H7 (cell line): ENCODE data around the gene PRKACG. TPM values are rescaled to one million over a fixed set of nuclear protein-coding genes. Genes with fewer than 3 reads are reported as not detected.

ENCODE experiments used
- DNase-seq: peaks from one replicate; pipeline ENCODE4 v3.0.0; 2012
- H3K27me3 ChIP-seq: 2 replicates; pipeline ENCODE4 v1.6.0; 2011; ENCODE audit warnings: mild to moderate bottlenecking, low read length; ENCODE audit not compliant: control insufficient read depth, insufficient read depth
- H3K36me3 ChIP-seq: replicated peaks from 2 replicates; pipeline ENCODE4 v1.5.1; 2011; ENCODE audit warnings: low read length; ENCODE audit not compliant: control insufficient read depth, insufficient read depth
- H3K4me3 ChIP-seq: 2 replicates; pipeline ENCODE4 v1.5.1; 2011; ENCODE audit warnings: low read depth, mild to moderate bottlenecking, control low read depth, low read length, moderate library complexity; ENCODE audit not compliant: insufficient read depth
- total RNA-seq: library from RNA; depleted of rRNA; stranded (reverse); fragments of >200 nt; shearing (Covaris generic); gene quantifications from 2 replicates; pipeline ENCODE4 v1.2.3, GENCODE V29; 2014

Gene PRKACG
- total RNA-seq, 1 experiment from 2014 or later, result not detected

DNA sequence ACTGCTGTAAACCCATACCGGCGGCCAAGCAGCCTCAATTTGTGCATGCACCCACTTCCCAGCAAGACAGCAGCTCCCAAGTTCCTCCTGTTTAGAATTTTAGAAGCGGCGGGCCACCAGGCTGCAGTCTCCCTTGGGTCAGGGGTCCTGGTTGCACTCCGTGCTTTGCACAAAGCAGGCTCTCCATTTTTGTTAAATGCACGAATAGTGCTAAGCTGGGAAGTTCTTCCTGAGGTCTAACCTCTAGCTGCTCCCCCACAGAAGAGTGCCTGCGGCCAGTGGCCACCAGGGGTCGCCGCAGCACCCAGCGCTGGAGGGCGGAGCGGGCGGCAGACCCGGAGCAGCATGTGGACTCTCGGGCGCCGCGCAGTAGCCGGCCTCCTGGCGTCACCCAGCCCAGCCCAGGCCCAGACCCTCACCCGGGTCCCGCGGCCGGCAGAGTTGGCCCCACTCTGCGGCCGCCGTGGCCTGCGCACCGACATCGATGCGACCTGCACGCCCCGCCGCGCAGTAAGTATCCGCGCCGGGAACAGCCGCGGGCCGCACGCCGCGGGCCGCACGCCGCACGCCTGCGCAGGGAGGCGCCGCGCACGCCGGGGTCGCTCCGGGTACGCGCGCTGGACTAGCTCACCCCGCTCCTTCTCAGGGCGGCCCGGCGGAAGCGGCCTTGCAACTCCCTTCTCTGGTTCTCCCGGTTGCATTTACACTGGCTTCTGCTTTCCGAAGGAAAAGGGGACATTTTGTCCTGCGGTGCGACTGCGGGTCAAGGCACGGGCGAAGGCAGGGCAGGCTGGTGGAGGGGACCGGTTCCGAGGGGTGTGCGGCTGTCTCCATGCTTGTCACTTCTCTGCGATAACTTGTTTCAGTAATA lies 21.8 kb upstream of the PRKACG start, which contains the start of gene FXN:
FXN (plus strand) TSS at position 315 of the 871 bp plus-strand sequence; CDS start at position 346, 31 bp downstream.
- H3K36me3 ChIP-seq, result no peaks in the 10 kb centered on the region
- peak within 1 kb of the TSS; percentile 74 for H3K4me3 ChIP-seq
- H3K27me3 ChIP-seq, result no peaks in the 10 kb centered on the region
- DNase-seq, result peak; percentile 94

DNA sequence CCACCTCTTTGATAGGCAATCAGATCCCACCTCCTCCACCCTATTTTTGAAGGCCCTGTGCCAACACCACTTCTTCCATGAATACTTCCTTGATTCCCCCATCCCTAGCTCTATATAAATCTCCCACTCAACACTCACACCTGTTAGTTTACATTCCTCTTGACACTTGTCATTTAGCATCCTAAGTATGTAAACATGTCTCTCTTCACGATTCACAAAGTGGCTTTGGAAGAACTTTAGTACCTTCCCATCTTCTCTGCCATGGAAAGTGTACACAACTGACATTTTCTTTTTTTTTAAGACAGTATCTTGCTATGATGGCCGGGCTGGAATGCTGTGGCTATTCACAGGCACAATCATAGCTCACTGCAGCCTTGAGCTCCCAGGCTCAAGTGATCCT lies 20.2 kb upstream of the PRKACG start:
- Histone ChIP-seq H3K4me3 (no peak overlapping the region), H3K36me3 (no peaks in the 10 kb centered on the region), H3K27me3 (no peaks in the 10 kb centered on the region)
- DNase-seq, result no peak

GRCh38 chr9:69030851-69031645 lies 17.1 kb upstream of the PRKACG start:
- H3K4me3 ChIP-seq, result no peak overlapping the region

DNA sequence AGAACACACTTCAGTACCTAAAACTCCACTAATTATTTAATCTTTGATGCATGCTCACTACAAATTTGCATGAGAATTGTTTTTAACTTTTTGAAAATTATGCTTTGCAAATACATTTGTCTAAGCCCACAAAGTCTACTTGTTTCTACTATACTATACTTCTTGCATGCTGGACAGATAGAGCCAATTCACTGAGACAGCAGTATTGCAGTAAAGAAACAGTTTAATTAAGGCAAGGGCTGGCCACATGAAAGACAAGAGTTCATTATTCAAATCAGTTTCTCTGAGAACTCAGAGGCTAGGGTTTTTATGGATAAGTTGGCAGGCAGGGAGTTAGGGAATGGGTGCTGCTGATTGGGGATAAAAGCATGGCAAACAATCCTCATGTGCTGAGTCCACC lies 15.6 kb upstream of the PRKACG start:
- H3K27me3 ChIP-seq, result no peaks in the 10 kb centered on the region
- H3K4me3 ChIP-seq, result no peak overlapping the region
- no peak for DNase-seq
- H3K36me3 ChIP-seq, result no peaks in the 10 kb centered on the region

More at GRCh38 chr9:69030851-69031645, 17.1 kb upstream of the PRKACG start:
- Histone ChIP-seq H3K27me3 (no peaks in the 10 kb centered on the region), H3K36me3 (no peaks in the 10 kb centered on the region)
- DNase-seq, result no peak

DNA sequence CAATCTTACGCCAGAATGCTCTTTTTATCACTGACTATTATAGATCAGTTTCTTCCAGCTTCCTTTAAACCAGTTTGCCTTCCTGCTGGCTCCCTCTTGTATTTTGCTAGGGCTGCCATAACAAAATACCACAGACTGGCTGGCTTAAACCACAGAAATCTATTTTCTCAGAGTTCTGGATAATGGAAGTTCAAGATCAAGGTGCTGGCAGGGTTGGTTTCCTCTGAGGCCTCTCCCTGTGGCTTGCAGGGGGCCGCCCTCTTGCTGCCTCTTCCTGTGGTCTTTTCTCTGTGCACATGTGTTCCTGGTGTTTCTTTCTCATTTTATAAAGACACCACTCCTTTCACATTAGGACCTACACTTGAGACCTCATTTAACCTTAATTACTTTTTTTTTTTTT lies 14.8 kb upstream of the PRKACG start:
- no peak for DNase-seq
- Histone ChIP-seq H3K4me3 (no peak overlapping the region), H3K36me3 (no peaks in the 10 kb centered on the region), H3K27me3 (no peaks in the 10 kb centered on the region)

DNA sequence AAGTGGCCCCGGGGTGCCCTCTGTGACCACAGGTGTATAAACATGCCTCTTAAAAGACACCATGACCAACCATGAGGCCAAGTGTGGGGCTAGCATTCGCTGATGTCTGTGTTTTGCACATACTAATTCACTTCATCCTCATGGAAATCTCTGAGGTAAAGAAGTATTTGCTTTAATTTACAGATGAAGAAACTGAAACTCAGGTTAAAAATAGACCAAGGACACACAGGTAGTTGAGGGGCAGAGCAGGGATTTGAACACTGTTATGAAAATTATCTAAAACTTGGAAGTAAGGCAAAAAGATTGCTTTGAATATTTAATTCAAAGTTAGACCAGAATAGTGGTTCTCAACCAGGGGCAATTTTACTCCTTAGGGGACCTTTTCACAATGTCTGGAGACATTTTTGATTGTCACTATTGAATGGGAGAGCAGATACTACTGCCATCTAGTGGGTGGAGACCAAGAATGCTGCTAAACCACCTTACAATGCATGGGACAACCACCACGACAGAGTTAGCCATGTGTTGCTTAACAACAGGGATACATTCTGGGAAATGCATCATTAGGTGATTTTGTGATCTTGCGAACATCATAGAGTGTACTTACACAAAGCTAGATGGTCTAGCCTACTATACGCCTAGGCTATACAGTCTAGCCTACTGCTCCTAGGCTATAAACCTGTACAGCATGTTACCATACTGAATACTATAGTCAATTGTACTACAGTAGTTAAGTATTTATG lies 13.6 kb upstream of the PRKACG start:
- peak; percentile 66 for DNase-seq
- Histone ChIP-seq H3K4me3 (no peak overlapping the region), H3K36me3 (no peaks in the 10 kb centered on the region), H3K27me3 (no peaks in the 10 kb centered on the region)

DNA sequence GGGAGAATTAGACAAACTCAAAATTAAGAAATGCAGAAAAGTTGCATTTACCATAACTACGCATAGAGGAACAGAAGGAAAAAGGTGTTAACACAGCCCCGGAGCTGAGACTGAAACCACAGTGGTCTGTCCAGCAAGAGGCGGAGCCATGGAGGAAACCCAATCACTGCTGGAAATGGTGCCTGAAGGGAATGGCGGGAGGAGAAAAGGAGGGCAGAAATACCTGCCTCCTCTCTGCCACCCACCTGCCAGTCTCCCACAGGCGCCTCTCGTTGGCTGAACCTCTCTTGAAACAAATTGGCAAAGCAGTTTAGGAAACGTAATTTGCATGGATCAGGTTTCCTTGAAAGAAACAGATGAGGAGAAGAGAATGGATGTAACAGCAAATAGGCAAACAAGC lies 9.7 kb upstream of the PRKACG start:
- DNase-seq, result peak; percentile 74
- Histone ChIP-seq H3K36me3 (no peaks in the 10 kb centered on the region), H3K4me3 (no peak overlapping the region), H3K27me3 (no peaks in the 10 kb centered on the region)

- DNase-seq, result no peak
- no peaks in the 10 kb centered on the region for H3K27me3 ChIP-seq
- H3K36me3 ChIP-seq, result no peaks in the 10 kb centered on the region
- no peak overlapping the region for H3K4me3 ChIP-seq
These were observed 6.6 kb upstream of the PRKACG start for GRCh38 chr9:69020301-69021145.

DNA sequence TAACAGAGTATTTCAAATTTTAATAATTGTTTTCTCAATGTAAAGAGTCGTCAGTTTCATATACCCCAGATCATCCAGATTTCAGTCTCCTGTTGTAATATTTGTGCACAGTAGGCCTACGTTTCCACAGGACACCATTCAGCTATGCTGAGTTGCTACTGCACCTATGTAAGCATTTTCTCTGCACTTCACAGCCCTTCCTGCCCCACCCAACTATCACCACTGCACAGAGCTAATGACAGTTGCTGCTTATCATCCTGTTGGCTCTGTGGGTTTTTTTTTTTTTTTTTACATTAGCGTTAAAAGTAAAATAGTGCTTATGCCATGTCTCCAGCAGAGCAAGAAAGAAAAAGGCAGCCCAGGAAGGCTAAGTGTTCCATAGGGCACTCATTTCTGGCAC lies 5.9 kb upstream of the PRKACG start:
- DNase-seq, result no peak
- Histone ChIP-seq H3K4me3 (no peak overlapping the region), H3K36me3 (no peaks in the 10 kb centered on the region), H3K27me3 (no peaks in the 10 kb centered on the region)

- no peaks in the 10 kb centered on the region for H3K27me3 ChIP-seq
- no peak for DNase-seq
- H3K36me3 ChIP-seq, result no peaks in the 10 kb centered on the region
- H3K4me3 ChIP-seq, result no peak overlapping the region
These were observed 4.8 kb upstream of the PRKACG start for GRCh38 chr9:69018737-69019136.

DNA sequence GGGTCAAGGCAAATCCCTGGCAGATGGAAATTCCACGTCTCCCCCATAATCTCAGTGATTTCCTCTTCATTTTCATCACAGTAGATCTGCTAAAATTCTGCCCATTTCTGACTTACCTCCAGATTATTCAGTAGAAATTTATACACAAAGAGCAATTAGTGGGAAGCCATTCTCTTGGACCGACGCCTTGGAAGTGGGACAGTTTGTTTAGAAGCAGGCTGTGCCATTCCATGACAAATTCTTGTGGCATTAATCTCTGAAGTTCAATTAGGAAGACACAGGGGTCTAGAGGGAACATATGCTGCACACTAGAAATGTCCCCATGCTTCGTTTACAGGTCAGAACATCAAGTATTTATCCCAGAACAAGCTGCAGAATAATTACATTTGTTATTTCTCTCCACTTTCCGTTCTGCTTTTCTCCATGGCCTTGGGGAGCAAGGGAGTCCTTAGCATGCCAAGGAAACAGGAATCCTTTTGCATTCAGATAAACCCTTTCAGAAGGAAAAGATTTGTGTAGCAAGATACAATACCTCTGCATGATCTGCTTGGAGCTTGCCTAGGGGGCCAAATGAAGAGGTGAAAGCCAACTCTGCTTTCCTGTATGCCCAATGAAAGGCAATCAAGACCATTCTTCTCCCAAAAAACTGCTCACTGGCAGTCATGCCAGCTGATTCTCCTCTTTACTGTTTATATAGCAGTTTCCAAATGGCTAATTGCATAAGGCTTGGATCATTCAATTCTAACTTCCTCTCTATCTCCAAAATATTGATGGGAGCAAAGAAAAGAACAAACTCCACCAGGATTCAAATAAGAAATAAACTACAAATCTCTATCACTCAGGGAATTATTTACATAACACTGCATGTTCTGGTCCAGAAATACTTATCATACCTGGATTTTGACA lies 2.5 kb upstream of the PRKACG start:
- H3K27me3 ChIP-seq, result no peaks in the 10 kb centered on the region

DNA sequence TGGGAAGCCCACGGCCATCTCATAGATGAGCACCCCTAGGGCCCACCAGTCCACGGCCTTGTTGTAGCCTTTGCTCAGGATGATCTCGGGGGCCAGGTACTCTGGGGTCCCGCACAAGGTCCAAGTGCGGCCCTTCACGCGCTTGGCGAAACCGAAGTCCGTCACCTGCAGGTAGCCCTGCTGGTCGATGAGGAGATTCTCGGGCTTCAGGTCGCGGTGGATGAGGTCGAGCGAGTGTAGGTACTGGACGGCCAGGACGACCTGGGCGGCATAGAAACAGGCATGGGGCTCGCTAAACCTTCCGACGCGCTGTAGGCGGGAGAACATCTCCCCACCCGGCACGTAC lies 558 bp downstream of the PRKACG start:
- H3K27me3 ChIP-seq, result no peaks in the 10 kb centered on the region
- DNase-seq, result no peak
- H3K36me3 ChIP-seq, result no peaks in the 10 kb centered on the region
- H3K4me3 ChIP-seq, result no peak overlapping the region

More for the DNA sequence above, 2.5 kb upstream of the PRKACG start:
- no peaks in the 10 kb centered on the region for H3K36me3 ChIP-seq
- H3K4me3 ChIP-seq, result no peak overlapping the region
- DNase-seq, result no peak

DNA sequence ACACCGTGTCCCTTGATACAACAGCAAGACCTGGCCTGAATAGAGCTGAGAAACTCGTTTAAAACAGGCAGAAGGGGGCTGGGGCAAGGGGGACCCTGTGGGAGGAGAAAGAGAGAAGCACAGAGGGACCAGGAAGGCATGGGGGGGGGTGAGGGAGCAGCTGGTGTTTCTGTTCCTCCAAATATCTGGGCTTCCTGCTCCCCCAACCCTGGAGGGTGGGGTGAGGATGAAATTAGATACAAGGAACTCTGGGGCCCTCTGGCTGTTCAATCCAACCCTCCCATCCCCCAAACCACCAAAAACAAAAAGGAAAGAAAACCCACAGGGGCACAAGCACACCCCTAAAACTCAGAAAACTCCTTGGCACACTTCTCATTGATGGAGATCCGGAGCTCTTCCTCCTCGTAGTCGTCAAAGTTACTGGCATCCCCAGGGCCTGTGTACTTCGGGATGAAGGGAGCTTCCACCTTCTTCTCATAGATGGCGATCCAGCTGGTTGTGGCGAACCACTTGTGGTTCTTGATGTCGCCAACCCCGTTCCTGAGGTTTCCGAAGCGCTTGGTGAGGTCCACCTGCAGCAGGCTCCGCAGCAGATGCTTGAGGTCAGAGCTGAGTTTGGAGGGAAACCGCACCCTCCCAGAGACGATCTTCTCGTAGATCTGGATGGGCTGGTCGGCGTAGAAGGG lies 1.1 kb downstream of the PRKACG start:
- no peak overlapping the region for H3K4me3 ChIP-seq
- no peaks in the 10 kb centered on the region for H3K27me3 ChIP-seq
- no peak for DNase-seq

More for the DNA sequence above, 1.1 kb downstream of the PRKACG start:
- no peaks in the 10 kb centered on the region for H3K36me3 ChIP-seq
